Left lung (tissue), 10 donors: ENCODE data around the gene ADORA2A. TPM values are rescaled to one million over a fixed set of nuclear protein-coding genes. Genes with fewer than 3 reads are reported as not detected.

Source experiments
- ATAC-seq: fragments of 200-7000 bp; cut with Tn5 transposase; one replicate; pipeline ENCODE4 v1.9.1; 2020; ENCODE audit warnings: moderate library complexity
- DNase-seq, 4 donors: peaks; one replicate each; pipeline ENCODE4 v3.0.0-alpha.2; 2013 to 2020
- H3K27ac ChIP-seq, 2 donors: fragments of 200-600 bp; sonication (generic) in 1 of 2; one replicate each; pipeline versions ENCODE4 v1.5.0 to v1.8.0; 2020 to 2021
- H3K27me3 ChIP-seq, 2 donors: fragments of 200-600 bp; sonication (generic) in 1 of 2; one replicate each; pipeline versions ENCODE4 v1.5.0 to v1.8.0; 2020 to 2021
- H3K36me3 ChIP-seq, 2 donors: fragments of 200-600 bp; sonication (generic) in 1 of 2; one replicate each; pipeline versions ENCODE4 v1.5.0 to v1.8.0; 2020 to 2021
- H3K4me1 ChIP-seq, 2 donors: fragments of 200-600 bp; one replicate each; pipeline ENCODE4 v1.8.0; 2021
- H3K4me3 ChIP-seq, 2 donors: fragments of 200-600 bp; sonication (generic) in 1 of 2; one replicate each; pipeline versions ENCODE4 v1.5.0 to v1.8.0; 2020 to 2021; ENCODE audit warnings: mild to moderate bottlenecking in 1 of 2
- H3K9me3 ChIP-seq, 2 donors: fragments of 200-600 bp; sonication (generic) in 1 of 2; one replicate each; pipeline versions ENCODE4 v1.5.0 to v1.8.0; 2020 to 2021
- CTCF ChIP-seq, 2 donors: fragments of 200-600 bp; sonication (generic) in 1 of 2; IDR thresholded peaks; one replicate each; pipeline versions ENCODE4 v1.5.0 to v1.8.0; 2021; ENCODE audit warnings: antibody characterized with exemption in 2 of 2
- intact Hi-C, 2 donors: fragments of 100-400 bp; cut with DNase I; formaldehyde crosslinking; loops; one replicate each; pipeline versions ENCODE4 v1.11.2 to v1.14.2; 2022
- polyA plus RNA-seq, 6 donors: library from polyadenylated mRNA; unstranded; fragments of 120-200 nt; gene quantifications; one replicate each; pipeline ENCODE4 v1.2.1, GENCODE V29; 2013; ENCODE audit not compliant: insufficient read length in 6 of 6
- total RNA-seq, 2 donors: library from RNA; stranded (reverse); fragmentation: NEBNext Ultra II Directional; extraction: Animal tissue kit (Norgen Biotek cat#: 25700); gene quantifications; one replicate each; pipeline ENCODE4 v1.2.1, GENCODE V29; 2021
- donor health status: DM: no; HTN: yes; CAD: no.
- donor health status: DM: no; HTN: no; CAD: no.

ADORA2A gene
- total and polyA plus RNA-seq, 8 donors = 11.5 to 31.9 (median 25.9) TPM

DNA sequence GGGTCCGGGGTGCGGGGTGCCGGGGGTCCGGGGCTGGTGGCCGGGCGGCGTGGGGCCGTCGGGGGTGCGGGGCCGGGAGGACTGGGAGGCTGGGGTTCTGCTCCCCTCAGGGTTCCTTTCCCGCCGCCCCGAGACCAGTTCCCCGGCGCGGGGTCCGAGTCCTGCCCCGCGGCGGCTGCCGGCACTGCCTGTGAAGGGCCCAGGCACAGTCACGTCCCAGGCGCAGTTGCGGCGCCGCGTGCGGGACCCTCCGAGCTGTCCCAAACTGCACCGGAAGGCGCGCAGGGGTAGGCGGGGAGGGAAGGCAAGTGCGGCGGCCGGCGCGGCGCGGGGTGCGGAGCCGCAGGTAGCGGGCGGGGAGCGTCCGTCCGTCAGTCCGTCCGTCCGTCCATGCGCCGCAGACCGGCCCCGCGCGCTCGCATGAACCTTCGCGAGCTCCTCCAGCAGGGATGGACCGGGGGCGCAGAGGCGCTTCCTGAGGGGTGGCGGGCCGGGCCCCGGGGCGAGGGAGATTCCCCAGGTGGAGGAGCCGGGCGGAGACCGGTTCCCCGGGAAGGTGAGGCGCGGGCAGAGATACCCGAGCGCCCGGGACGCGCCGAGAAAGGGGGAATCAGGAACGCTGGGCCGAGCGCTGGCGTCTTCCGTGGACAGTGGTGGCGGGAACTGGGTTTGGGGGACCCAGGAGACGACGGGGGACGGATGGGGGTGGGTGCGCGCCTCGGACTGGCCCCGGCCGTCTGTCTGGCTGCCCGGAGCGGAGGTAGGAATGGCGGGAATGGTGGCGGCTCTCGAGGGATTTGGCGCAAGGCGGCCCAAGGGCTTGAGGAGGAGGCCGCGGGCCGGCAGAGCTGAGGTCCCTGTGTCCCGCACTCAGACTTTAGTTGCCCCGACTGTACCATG is 3.1 kb upstream of the ADORA2A start:
- H3K36me3 ChIP-seq = no peaks in the 10 kb centered on the region
- peak overlapping the region; percentile 47 to 63 for H3K4me3 ChIP-seq
- intact Hi-C loops = loop anchor here in 1 of 2 donors (10.0 kb wide), 1 partner anchor 81 kb away; no protein-coding TSS in a partner anchor
- H3K9me3 ChIP-seq = no peaks in the 10 kb centered on the region
- DNase-seq (peak in 1 of 4 donors; percentile 90), ATAC-seq (peak; percentile 36)
- peak overlapping the region in 1 of 2 donors; percentile 79 for H3K27ac ChIP-seq
- H3K27me3 ChIP-seq = peaks cover 0 to 8% of the 10 kb centered on the region in 2 donors
- no peak for TF ChIP-seq CTCF (IDR thresholded peaks at IDR 0.05)
- peaks cover 15 to 87% of the 10 kb centered on the region in 2 donors for H3K4me1 ChIP-seq

- Histone ChIP-seq H3K4me3 (peak overlapping the region; percentile 47 to 63), H3K27me3 (peaks cover 0 to 8% of the 10 kb centered on the region in 2 donors), H3K27ac (peak overlapping the region in 1 of 2 donors; percentile 79), H3K4me1 (peaks cover 14 to 87% of the 10 kb centered on the region in 2 donors), H3K9me3 (no peaks in the 10 kb centered on the region), H3K36me3 (no peaks in the 10 kb centered on the region)
- no peak for TF ChIP-seq CTCF (IDR thresholded peaks at IDR 0.05)
- intact Hi-C loops = loop anchor here in 1 of 2 donors (10.0 kb wide), 1 partner anchor 80 kb away; no protein-coding TSS in a partner anchor
- DNase-seq (peak in 1 of 4 donors; percentile 74), ATAC-seq (no peak)
Observed at GRCh38 chr22:24424901-24425775, 2.3 kb upstream of the ADORA2A start.

- Histone ChIP-seq H3K4me1 (peaks cover 6 to 87% of the 10 kb centered on the region in 2 donors), H3K27me3 (peaks cover 0 to 8% of the 10 kb centered on the region in 2 donors)
- no peak for TF ChIP-seq CTCF (IDR thresholded peaks at IDR 0.05)
Observed at GRCh38 chr22:24426436-24426835, 963 bp upstream of the ADORA2A start.

DNA sequence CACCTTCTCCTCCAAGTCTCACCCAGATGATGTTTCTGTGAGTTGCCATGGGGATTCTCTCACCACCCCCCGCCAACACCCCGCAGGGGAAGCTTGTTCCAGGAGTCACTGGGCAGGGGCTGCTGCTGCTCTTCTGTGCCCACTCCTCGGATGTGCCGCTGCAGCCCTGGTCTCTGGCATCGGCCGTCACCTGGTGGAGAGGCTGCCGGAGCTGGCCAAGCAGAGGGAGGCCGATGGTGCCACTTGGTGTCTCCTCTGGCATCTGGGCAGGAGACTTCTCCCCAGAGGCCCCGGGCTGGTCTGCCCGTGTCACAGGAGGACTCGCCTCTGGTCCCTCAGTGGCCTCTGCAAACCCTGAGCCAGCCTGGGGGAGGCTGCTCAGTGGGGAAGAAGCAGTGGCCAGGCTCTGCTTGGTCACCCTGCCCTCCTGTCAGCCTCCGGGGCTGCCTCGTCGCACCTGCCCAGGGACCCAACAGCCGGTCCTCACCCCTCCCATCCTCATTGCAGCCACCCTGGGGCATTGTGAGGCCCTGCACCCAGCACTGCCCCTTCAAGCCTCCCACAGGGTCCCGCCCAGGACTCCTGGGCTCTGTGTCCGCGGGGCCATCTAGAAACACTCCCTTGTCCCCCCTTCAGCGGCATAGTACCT is 424 bp upstream of the ADORA2A start:
- H3K27ac ChIP-seq = peak overlapping the region in 1 of 2 donors; percentile 79
- intact Hi-C loops = loop anchor here in 1 of 2 donors (10.0 kb wide), 1 partner anchor 78 kb away; no protein-coding TSS in a partner anchor

More at GRCh38 chr22:24426436-24426835, 963 bp upstream of the ADORA2A start:
- DNase-seq = peak in 1 of 4 donors; percentile 49
- Histone ChIP-seq H3K36me3 (no peaks in the 10 kb centered on the region), H3K9me3 (no peaks in the 10 kb centered on the region), H3K4me3 (no peak overlapping the region), H3K27ac (peak overlapping the region in 1 of 2 donors; percentile 79)
- ATAC-seq = no peak
- intact Hi-C loops = loop anchor here in 1 of 2 donors (10.0 kb wide), 1 partner anchor 78 kb away; no protein-coding TSS in a partner anchor

More for the DNA sequence above, 424 bp upstream of the ADORA2A start:
- H3K36me3 ChIP-seq = no peaks in the 10 kb centered on the region
- ATAC-seq (no peak), DNase-seq (peak in 1 of 4 donors; percentile 79)
- peak overlapping the region in 1 of 2 donors; percentile 30 for H3K4me3 ChIP-seq
- H3K27me3 ChIP-seq = peaks cover 0 to 8% of the 10 kb centered on the region in 2 donors
- TF ChIP-seq CTCF (IDR thresholded peaks at IDR 0.05) = no peak
- peaks cover 6 to 90% of the 10 kb centered on the region in 2 donors for H3K4me1 ChIP-seq
- no peaks in the 10 kb centered on the region for H3K9me3 ChIP-seq
